ENCODE results near the gene MBNL2. TPM values are rescaled to one million over a fixed set of nuclear protein-coding genes. Genes with fewer than 3 reads are reported as not detected.

The MBNL2 gene
- total RNA-seq, 4 donors from 2014 or later: 92.8 to 132 (median 101) TPM

DNA sequence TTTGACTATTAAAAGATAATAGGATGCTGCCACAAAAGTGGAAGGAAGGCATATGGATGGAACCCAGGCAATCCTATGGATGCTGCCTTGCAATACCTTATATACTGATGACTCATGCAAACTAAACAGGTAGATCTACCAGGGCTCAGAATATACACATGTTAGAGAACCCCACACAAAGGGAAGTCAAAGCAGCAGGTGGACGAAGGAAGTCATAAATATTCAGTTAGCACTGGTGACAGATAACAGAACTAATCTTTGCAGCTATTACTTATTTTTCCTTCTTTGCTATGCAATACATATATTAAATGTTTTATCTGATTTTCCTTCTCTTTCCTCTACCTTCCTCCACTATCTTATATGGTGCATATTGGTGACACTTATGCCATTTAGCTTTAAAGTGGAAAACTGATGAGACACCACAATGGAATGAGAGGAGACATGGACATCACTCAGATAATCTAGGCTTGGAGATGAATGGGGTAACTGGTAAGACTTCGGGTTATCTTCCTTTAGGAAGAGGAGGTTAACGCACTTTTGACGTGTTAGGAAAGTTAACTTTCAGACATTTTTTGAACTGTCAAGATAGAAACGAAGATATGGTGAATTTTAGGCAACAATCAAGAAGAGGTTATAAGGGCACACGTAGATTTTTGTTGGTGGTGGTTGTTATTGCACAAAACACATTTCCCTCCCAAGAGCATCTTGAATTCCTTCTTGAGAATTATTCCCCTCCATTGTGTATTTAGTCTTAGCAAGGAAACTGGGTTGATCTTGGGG is 39.8 kb upstream of the MBNL2 start:
- no peak overlapping the region for H3K27ac ChIP-seq (replicated peaks in 1 of 4)
- intact Hi-C loops (cut with DNase I): no loop called here
- WGBS: 88% methylated on average over 6 of the region's 6 CpGs

DNA sequence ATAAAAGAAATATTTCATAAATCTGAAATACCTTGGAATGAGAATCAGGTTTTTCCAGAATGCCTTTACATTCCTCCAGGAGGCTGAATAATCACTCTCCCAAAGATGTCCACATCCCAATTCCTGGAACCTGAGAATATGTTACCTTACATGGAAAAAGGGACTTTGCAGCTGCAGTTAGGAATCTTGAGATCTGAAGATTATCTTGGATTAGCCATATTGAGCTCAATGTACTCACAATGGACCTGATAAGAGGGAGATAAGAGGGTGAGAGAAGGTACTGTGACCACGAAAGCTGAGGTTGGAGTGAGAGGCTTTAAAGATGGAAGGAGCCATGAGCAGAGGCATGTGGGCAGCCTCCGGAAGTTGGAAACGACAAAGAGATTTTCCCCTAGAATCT is 36.8 kb upstream of the MBNL2 start:
- TF ChIP-seq EP300 (IDR thresholded peaks at IDR 0.05): no peak
- H3K36me3 ChIP-seq: no peaks in the 10 kb centered on the region
- 95% methylated on average over 3 of the region's 3 CpGs for WGBS
- no peaks in the 10 kb centered on the region for H3K4me1 ChIP-seq
- H3K27ac ChIP-seq (replicated peaks in 1 of 4): no peak overlapping the region
- no peaks in the 10 kb centered on the region for H3K9me3 ChIP-seq
- H3K27me3 ChIP-seq: no peaks in the 10 kb centered on the region
- no peak overlapping the region for H3K4me3 ChIP-seq
- no peak for DNase-seq (ENCODE audit: extremely low spot score)
- intact Hi-C loops (cut with DNase I): no loop called here

More for the DNA sequence above, 39.8 kb upstream of the MBNL2 start:
- Histone ChIP-seq H3K4me1 (no peaks in the 10 kb centered on the region), H3K4me3 (no peak overlapping the region), H3K36me3 (no peaks in the 10 kb centered on the region), H3K9me3 (no peaks in the 10 kb centered on the region), H3K27me3 (no peaks in the 10 kb centered on the region)
- TF ChIP-seq, protein P1, sequence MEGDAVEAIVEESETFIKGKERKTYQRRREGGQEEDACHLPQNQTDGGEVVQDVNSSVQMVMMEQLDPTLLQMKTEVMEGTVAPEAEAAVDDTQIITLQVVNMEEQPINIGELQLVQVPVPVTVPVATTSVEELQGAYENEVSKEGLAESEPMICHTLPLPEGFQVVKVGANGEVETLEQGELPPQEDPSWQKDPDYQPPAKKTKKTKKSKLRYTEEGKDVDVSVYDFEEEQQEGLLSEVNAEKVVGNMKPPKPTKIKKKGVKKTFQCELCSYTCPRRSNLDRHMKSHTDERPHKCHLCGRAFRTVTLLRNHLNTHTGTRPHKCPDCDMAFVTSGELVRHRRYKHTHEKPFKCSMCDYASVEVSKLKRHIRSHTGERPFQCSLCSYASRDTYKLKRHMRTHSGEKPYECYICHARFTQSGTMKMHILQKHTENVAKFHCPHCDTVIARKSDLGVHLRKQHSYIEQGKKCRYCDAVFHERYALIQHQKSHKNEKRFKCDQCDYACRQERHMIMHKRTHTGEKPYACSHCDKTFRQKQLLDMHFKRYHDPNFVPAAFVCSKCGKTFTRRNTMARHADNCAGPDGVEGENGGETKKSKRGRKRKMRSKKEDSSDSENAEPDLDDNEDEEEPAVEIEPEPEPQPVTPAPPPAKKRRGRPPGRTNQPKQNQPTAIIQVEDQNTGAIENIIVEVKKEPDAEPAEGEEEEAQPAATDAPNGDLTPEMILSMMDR (IDR thresholded peaks at IDR 0.05): no peak
- TF ChIP-seq POLR2A (IDR thresholded peaks at IDR 0.05; ENCODE audit: low read depth): no peak
- no peak for TF ChIP-seq POLR2AphosphoS5 (IDR thresholded peaks at IDR 0.05)
- no peak for TF ChIP-seq EP300 (IDR thresholded peaks at IDR 0.05)
- no peak for DNase-seq (ENCODE audit: extremely low spot score)

DNA sequence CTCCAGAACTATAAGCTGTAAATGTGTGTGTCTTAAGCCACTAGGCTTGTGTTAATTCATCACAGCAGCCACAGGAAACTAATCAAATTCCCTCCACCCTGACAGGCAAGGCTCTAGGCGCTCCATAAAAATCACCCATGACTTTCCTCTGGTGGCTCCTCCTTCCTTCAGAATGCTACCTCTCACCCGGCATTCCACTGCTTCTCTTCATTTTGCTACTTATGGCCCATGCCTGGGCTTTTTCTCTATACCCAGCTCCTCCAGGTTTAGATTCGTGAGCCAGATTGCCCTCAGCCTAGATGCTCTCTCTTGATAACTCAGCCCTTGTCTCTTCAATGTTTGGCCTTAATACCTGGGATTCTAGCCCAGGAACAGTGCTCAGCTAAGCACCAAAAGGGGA is 36.4 kb upstream of the MBNL2 start:
- no peak for DNase-seq (ENCODE audit: extremely low spot score)
- Histone ChIP-seq H3K9me3 (no peaks in the 10 kb centered on the region), H3K36me3 (no peaks in the 10 kb centered on the region), H3K27ac (replicated peaks in 1 of 4) (no peak overlapping the region), H3K27me3 (no peaks in the 10 kb centered on the region), H3K4me3 (no peak overlapping the region), H3K4me1 (no peaks in the 10 kb centered on the region)
- 93% methylated on average over 3 of the region's 3 CpGs for WGBS
- intact Hi-C loops (cut with DNase I): no loop called here
- TF ChIP-seq EP300 (IDR thresholded peaks at IDR 0.05) (no peak), POLR2A (IDR thresholded peaks at IDR 0.05; ENCODE audit: low read depth) (no peak), POLR2AphosphoS5 (IDR thresholded peaks at IDR 0.05) (no peak)
- TF ChIP-seq, protein P1 (IDR thresholded peaks at IDR 0.05): no peak

DNA sequence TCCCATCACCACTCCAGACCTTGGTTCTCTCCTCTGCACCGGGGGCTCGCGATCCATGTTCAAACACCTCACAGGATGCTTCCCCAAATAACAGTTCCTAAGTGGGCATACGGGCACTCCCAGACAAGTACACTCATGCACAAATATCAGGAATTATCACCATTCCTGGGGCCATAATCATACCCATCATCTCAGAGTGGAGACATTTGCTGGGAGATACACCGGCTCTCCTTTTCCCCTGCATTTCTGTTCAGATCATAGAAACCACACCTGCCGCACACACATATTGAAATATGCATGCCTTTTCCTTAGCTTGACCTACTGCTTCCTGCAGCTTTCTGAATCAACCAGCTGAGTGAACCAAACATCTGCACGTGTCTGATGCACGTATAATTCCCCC is 33.9 kb upstream of the MBNL2 start:
- DNase-seq (ENCODE audit: extremely low spot score): no peak

DNA sequence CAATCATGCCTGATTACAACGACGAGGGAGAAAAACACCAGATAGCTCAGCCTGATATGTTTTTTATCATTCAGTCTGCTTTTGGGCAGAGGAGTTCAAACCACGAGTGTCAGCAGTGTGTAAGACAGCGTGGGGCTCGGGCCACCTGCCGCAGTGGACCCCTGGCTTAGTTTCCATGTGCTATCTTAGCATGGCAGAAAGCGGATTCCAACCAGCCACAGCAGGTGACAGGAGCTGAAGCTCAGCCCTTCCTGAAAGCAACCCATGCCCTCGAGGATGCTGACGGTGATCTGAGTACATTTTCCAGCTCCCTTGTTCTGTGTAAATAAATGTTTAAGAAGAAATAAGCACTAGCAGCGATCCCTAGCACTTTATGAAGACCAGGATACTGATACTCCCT is 32.2 kb upstream of the MBNL2 start:
- no peak for DNase-seq (ENCODE audit: extremely low spot score)
- H3K4me3 ChIP-seq: no peak overlapping the region
- no peaks in the 10 kb centered on the region for H3K36me3 ChIP-seq
- H3K27ac ChIP-seq (replicated peaks in 1 of 4): no peak overlapping the region
- H3K9me3 ChIP-seq: no peaks in the 10 kb centered on the region
- no peaks in the 10 kb centered on the region for H3K4me1 ChIP-seq
- no peak for TF ChIP-seq EP300 (IDR thresholded peaks at IDR 0.05)
- no peak for TF ChIP-seq POLR2AphosphoS5 (IDR thresholded peaks at IDR 0.05)
- TF ChIP-seq, protein P1 (IDR thresholded peaks at IDR 0.05): no peak
- TF ChIP-seq POLR2A (IDR thresholded peaks at IDR 0.05; ENCODE audit: low read depth): no peak
- 81% methylated on average over 10 of the region's 10 CpGs for WGBS
- no peaks in the 10 kb centered on the region for H3K27me3 ChIP-seq
- intact Hi-C loops (cut with DNase I): loop anchor here (10.0 kb wide), 1 partner anchor 45 kb away; no protein-coding TSS in a partner anchor

More for the DNA sequence above, 33.9 kb upstream of the MBNL2 start:
- intact Hi-C loops (cut with DNase I): no loop called here
- H3K27me3 ChIP-seq: no peaks in the 10 kb centered on the region
- no peaks in the 10 kb centered on the region for H3K9me3 ChIP-seq
- TF ChIP-seq EP300 (IDR thresholded peaks at IDR 0.05): no peak
- TF ChIP-seq, protein P1 (IDR thresholded peaks at IDR 0.05): no peak
- TF ChIP-seq POLR2A (IDR thresholded peaks at IDR 0.05; ENCODE audit: low read depth): no peak
- TF ChIP-seq POLR2AphosphoS5 (IDR thresholded peaks at IDR 0.05): no peak
- no peaks in the 10 kb centered on the region for H3K4me1 ChIP-seq
- WGBS: 74% methylated on average over 8 of the region's 8 CpGs
- H3K27ac ChIP-seq (replicated peaks in 1 of 4): no peak overlapping the region
- no peaks in the 10 kb centered on the region for H3K36me3 ChIP-seq
- H3K4me3 ChIP-seq: no peak overlapping the region
